Activated CD4-positive, alpha-beta T cell treated with anti-CD3 and anti-CD28 coated beads, Interleukin-2, amount 50 U/mL, for 4 hours (primary cell): ENCODE measurements around the gene RSPRY1.
"Not testable (repeated sequence)": the region's sequence is repeated elsewhere in the genome, so short reads cannot be mapped to it uniquely, and the experiment has no call there.

Experiments used
- DNase-seq, 2 experiments: peaks; one replicate each; pipeline ENCODE4 v3.0.0-alpha.2; 2020

RSPRY1 gene

DNA sequence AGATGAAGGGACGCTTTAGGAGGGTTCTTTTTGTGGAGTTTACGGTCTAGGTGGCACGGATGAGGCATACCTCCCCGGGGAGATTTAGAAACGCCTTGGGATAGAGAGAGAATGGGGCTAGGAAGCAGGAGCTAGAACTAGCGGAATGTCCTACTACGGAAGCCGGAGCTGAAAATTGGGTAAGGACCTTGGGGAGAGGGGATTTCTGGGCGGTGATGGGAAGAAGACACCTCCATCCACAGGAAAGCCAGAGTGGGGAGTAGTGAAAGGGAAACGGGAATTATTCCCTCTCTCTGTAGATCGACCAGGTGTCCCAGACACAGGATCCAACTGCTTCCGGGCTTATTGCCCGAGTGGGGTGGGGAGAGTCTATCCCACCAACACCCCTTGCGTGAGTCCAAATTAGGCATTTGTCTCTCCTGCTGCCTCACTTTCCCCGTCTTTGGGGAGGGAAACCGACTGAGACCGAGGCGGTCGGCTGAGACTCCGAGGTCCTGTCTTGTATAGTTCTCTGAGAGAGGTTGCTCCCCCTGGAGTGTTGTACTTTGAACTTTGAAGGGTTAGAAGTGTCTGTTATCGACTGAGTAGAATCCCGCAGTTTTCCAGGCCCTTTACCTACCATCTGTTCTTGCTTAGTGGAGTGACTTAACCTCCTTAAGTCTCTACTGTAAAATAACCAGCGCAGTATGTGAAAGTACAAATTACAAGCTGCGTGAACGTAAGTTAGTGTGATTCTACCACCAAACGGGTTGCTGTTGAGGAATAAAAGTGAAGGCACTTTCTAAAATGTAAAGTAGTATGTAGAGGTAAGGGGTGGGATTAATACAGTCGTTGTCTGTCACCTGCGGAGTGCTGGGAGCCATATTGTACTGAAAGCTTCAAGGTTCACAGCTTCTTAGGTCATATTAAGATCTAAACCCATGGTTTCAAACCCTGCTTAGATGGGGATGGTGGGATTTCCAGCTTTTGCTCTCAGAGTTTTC lies 1.0 kb downstream of the RSPRY1 start:
- DNase-seq: no peak

DNA sequence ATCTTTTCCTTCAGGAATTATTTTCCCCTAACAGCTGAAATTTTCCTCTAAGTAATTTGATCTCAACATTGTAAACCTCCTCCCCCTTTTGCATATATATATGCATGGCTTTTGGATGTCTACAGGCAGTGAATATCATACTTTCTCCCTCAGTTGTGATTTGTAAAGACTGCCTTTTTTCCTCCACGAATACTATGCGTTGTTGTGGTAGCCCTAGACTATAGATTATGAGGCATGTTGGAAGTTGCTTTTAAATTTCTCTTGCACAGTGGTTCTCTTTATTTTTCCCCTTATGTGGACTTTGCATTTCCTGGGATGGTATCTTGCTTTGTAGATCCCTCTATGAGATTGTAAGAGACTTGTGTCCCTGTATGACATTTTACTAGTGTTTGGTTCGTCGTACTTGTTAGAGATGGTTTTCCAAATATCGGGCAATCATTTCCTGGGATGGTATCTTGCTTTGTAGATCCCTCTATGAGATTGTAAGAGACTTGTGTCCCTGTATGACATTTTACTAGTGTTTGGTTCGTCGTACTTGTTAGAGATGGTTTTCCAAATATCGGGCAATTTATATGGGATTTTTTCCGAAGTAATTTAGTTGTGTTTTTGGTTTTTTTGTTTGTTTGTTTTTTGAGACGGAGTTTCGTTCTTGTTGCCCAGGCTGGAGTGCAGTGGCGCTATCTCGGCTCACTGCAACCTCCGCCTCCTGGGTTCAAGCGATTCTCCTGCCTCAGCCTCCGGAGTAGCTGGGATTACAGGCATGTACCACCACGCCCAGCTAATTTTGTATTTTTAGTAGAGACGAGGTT lies 2.0 kb downstream of the RSPRY1 start:
- not testable (repeated sequence) for DNase-seq

DNA sequence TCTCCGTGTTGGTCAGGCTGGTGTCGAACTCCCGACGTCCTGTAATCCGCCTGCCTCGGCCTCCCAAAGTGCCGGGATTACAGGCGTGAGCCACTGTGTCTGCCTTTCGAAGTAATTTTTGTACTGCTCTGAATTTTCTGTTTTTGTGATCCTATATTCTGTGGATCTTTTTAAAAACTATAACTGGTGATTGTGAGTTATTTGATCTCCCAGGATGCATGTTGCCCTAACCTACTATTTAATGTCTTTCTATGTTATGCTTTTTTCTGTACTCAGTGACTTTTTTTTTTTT lies 2.5 kb downstream of the RSPRY1 start:
- DNase-seq: no peak

DNA sequence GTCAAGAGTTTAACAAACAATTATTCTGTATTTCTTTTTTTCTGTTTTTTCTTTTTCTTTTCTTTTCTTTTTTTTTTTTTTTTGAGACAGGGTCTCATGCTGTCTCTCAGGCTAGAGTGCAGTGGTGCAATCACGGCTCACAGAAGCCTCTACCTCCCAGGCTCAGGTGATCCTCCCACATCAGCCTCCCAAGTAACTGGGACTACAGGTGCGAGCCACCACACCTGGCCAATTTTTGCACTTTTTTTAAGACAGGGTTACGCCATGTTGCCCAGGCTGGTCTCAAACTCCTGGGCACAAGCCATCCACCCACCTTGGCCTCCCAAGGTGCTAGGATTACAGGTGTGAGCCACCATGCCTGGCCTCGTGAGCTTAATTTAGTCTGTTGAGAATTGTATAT lies 3.4 kb downstream of the RSPRY1 start:
- not testable (repeated sequence) for DNase-seq

DNA sequence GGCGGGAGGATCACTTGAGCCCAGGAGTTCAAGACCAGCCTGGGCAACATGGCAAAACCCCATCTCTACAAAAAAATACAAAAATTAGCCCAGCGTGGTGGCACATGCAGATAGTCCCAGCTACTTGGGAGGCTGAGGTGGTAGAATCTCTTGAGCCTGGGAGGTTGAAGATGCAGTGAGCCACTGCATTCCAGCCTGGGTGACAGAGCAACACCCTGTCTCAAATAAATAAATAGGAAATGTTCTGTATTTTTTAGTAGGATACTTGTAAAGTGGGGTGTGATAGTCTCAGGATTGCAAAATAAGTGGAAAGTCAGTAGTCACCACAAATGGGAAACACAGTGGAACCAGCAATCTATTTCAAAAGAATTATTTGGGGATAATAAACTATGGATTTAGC lies 4.0 kb downstream of the RSPRY1 start:
- no peak for DNase-seq

DNA sequence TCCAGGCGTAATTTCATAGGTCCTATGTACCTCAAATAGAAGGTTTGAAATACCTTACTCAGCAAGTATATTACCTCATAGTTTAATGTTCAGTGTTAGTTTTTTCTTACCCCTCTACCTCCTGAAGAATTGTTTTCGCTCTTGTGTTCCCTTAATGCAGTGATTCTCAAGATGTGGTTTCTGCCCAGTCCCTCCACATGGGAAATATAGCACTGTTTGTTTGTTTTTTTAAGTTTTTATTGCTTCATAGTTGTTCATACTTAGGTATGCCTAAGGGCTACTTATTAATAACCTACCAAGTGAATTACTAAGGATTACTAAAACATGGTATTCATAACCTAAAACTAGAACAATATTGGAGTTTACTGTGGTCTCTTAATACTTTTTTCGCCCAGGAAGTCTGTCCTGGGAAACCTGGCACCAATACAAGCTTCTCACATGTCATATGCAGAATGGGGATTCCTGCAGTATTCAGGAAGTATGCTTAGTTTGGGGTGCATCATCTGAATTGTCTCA lies 5.0 kb downstream of the RSPRY1 start:
- DNase-seq: no peak

DNA sequence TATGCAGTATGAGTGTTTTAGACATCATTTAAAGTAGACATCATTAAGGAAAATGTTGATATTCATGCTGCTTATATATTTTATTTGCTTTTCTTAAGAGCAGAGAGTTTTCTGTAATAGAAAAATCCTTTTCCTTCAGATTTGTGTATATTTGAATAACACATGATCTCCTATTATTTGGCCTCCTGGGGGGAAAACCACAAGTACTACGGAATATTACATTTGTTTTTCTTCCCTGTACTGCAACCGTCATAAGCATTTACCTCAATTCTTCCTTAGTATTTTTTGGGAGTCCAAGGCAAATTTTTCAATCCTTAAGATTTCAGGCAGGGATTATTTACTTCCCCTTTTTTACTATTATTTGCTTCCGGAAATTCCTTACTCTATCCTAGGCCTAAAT lies 6.0 kb downstream of the RSPRY1 start:
- no peak for DNase-seq

DNA sequence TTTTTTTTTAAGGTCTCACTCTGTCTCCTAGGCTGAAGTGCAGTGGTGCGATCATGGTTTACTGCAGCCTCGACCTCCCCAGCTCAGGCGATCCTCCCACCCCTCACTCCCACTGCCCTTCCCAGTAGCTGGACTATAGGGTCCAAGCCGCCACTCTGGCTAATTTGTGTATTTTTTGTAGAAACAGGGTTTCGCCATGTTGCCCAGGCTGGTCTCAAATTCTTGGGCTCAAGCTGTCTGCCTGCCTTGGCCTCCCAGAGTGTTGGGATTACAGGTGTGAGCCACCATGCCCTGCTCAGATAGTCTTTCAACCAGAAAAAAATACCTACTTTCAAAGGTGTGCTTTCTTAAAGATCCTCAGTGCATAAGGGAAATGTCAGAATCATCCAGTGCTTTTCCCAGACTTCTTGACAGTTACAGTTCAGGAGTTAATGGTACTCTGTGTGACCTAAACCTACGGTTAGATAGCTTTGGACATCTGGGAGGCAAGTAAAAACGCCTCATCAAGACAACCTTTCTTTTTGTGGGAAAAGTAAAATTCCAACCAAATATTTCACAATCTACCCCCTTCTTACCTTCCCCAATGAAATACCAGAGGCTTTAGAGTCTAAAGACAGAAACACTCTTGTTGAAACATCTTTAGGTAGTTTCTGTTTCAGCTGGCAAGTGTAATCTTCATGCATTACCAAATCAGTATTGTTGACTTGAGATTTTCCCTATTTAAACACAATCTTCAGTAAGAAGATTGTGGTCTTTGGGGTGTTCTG lies 6.8 kb downstream of the RSPRY1 start:
- DNase-seq: no peak

DNA sequence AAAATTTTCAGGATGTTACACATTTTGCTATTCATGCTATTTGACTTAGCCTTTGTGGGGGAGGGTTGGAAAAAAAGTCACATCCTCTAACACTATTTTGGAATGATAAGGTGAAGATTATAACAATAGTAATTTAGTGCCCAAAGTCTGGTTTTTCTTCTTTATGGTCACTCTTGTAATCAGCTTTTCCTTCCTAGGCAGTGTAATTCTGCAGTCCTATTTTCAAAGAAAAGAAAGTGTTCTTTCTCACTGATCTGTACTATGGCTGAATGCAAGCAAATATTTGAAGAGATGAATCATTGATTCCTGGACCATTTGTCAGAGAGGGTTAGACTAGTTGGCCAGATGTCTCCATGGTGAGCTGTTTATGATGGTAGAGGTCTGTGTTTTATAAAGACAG lies 8.4 kb downstream of the RSPRY1 start:
- no peak for DNase-seq

DNA sequence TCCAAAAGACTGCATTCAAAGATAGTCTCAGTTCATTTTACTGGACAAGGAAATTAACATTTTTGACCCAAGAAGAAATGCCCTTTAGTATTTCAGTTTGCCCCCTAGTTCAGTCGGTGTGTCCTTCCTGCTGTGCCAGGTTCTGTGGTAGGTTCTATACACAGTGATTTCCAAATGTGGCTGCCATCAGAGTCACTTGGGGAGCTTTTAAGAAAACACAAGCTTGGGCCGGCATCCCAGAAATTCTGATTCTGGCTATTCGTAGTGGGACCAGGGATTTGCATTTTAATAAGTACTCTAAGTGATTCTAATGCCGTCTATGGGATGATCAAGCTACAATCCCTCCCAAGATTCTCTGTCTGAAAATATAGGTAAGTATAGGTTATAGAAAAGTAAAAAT lies 10.2 kb downstream of the RSPRY1 start:
- DNase-seq: no peak

DNA sequence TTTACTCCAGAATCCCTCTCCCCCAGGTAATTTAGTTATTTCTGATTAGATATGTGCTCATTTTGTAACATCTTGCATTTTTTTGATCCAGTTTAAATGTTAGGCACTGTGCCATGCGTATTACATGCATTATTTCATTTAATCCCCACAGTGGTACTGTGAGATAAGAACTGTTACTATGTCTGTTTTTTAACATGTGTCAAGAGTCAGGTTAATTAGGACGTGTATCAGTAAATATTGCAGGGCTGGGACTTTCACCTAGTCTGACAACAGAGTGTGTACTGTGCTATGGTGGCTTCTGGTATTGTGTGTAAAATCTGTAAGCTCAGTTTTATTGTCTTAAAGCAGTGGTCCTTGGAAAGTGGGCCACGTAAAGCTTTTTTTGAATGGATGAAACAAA lies 10.6 kb downstream of the RSPRY1 start:
- DNase-seq: no peak

DNA sequence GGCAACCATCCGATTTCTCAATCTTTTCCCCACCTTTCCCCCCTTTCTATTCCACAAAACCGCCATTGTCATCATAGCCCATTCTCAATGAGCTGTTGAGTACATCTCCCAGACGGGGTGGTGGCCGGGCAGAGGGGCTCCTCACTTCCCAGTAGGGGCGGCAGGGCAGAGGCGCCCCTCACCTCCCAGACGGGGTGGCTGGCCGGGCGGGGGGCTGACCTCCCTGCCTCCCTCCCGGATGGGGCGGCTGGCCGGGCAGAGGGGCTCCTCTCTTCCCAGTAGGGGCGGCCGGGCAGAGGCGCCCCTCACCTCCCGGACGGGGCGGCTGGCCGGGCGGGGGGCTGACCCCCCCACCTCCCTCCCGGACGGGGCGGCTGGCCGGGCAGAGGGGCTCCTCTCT lies 14.2 kb downstream of the RSPRY1 start:
- DNase-seq: not testable (repeated sequence)

DNA sequence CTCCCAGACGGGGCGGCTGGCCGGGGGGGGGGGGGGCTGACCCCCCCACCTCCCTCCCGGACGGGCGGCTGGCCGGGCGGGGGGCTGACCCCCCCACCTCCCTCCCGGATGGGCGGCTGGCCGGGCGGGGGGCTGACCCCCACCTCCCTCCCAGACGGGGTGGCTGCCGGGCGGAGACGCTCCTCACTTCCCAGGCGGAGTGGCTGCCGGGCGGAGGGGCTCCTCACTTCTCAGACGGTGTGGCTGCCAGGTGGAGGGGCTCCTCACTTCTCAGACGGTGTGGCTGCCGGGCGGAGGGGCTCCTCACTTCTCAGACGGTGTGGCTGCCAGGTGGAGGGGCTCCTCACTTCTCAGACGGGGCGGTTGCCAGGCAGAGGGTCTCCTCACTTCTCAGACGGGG lies 14.8 kb downstream of the RSPRY1 start:
- DNase-seq: not testable (repeated sequence)

DNA sequence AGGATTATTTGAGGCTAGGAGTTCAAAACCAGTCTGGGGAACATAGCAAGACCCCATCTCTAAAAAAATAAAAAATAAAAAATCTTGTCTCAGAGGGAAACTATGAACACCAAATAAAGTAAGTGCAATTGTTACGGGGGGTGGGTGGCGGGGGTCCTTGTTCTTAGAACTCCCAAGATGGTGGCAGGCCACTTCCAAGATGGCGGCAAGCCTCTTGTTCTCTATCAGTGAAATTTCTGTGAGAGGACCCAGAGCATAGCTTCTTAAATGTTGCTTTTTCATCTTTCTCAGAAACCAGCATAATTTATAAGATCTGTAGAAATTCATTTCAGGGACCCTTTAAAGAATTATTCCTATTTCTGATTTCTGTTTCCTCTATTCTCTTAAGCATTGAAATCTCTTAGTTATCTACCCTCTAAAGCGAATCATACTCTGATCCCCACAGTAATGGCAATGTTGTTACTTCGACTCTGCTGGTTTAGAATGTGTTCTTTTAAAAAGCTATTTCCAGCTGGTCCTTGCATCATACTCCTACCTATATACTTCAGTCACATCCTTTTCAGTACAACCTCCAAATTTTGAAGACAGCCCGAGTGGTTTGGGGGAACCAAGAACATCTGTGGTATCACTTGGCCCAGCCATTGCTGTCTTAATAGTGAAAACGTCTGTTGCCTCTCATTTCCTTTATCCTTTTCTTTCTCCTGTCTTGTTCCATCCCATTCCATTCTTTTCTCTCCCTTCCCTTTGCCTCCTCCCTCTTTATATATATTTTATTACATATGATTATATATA lies 16.2 kb downstream of the RSPRY1 start:
- DNase-seq: no peak

DNA sequence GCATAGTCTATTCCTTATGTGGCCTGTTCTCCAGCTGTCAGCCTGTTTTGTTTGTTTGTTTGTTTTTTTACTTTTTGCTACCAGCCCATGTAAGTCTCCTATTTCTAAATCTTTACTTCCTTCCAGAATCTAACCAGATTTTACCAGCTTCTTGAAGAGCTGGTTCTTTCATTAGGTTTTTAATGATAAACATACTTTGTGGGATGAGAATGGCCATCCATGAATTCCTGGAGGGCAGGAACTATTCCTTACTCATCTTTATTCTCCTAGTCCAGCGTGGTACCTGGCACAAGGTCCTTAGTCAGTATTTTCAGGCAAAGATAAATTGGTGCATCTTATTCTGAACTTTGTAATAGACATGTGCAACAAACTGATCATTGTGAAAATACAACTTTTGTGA lies 17.3 kb downstream of the RSPRY1 start:
- no peak for DNase-seq

DNA sequence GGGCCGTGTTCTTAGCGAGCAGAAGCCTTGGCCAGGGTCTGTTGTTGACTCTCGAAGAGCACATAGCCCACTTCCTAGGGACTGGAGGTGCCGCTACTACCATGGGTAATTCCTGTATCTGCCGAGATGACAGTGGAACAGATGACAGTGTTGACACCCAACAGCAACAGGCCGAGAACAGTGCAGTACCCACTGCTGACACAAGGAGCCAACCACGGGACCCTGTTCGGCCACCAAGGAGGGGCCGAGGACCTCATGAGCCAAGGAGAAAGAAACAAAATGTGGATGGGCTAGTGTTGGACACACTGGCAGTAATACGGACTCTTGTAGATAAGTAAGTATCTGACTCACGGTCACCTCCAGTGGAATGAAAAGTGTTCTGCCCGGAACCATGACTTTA lies 18.5 kb downstream of the RSPRY1 start:
- DNase-seq: no peak

DNA sequence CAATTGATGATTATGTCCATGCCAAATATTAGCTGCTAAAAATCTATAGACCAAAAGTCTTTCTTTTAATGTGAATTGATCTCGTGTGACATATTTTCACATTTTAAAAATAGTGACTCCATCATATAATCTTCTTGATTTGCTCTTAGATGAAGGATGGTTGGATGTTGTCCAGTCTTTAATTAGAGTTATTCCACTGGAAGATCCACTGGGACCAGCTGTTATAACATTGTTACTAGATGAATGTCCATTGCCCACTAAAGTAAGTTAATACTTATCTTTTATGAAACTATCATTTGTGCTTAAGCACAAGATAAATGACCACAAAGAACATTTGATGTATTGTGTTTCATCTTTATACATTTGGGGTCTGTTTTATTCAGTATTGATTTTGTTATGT lies 22.8 kb downstream of the RSPRY1 start:
- DNase-seq: no peak

DNA sequence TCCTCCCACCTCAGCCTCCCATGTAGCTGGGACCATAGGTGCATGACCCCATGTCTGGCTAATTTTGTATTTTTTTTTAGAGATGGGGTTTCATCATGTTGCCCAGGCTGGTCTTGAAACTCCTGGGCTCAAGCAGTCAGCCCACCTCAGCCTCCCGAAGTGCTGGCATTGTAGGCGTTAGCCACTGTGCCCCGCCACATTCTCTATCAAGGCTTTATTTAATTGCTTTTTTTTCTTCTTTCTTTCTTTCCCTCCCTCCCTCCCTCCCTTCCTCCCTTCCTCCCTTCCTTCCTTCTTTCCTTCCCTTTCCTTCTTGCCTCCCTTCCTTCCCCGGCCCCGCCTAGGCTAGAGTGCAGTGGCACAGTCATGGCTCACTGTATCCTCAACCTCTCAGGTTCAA lies 23.7 kb downstream of the RSPRY1 start:
- DNase-seq: no peak

DNA sequence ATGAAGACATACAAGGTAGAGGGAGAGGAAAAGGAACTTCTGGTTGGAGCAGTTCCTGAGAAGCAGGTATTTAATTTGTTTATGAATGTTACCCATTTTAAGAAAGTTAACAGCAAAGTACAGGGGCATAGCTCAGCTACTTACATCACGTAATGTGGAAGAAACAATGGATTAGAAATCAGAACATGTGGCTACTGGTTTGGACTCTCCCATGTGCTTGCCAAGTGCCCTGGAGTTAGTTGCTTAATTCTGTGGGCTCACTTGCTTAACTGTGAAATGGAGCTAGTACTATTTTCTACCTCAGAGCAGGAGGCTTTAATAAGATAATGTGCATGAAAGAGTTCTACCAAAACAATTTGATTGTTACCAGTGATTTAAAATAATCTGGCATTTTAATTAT lies 27.3 kb downstream of the RSPRY1 start:
- DNase-seq: no peak

DNA sequence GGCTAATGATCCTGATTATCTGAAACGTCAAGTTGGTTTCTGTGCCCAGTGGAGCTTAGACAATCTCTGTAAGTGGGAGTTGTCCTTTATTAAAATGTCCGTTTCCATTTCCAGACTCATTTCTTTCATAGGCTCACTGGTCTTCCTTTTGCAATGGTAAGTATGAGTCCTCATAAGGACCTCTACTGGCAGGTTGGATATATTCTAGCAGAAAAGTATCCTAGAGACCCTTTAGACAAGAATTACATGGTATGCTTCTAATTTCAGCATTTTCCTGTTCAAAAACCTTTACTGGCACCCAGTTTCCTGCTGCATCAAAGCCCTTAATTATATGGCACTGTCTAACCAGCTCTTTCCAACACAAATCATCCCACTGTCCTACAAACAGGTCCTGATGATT lies 30.8 kb downstream of the RSPRY1 start:
- DNase-seq: no peak

DNA sequence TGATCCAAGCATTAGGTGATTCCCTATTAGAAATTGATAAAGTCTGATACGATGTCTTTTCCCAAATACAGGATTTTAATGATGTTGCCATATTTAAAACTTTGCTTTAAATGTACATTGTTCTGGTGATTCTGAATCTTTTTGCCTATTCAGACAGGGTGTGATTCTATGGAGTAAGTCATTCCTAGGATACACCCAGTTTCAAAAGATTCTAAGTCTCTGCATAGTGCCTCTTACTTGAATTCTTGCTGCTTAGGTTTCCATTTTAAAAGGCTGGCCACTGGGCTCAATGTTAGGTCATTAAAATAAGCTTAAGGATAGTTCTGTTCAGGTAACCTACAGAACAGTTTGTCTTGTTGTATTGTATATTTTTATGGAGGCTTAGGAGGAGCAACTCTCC lies 36.9 kb downstream of the RSPRY1 start:
- no peak for DNase-seq

DNA sequence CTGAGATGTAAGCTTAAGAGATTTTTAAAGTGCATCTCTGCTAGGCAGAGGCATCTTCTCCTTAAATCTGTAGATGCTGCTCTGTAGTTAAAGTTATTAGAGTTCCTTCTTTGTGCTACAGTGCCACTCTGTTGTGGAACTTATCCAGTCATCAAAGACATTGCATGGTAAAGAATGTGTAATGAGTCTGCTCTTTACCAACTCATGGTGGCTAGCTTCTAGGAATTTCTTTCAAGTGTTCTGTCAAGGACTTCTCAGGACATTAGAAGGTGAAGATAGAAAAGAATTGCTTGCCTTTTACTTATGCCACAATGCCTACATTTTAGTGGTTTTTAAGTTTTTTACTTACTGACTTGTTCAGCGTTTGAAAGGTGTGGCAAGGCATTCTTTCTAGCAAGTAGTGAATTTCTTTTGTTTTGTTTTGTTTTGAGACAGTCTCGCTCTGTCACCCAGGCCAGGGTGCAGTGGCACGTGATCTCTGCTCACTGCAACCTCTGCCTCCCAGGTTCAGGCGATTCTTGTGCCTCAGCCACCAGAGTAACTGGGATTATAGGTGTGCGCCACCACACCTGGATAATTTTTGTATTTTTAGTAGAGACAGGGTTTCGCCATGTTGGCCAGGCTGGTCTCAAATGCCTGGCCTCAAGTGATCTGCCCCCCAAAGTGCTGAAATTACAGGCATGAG lies 38.7 kb downstream of the RSPRY1 start:
- no peak for DNase-seq
